Activated CD4-positive, alpha-beta memory T cell treated with anti-CD3 and anti-CD28 coated beads for 36 hours (primary cell): ENCODE measurements around the gene TLR4. TPM values are rescaled to one million over a fixed set of nuclear protein-coding genes. Genes with fewer than 3 reads are reported as not detected.

Source experiments
- CTCF ChIA-PET: fragments of 350-600 bp; sonication (Branson Sonifier 250); formaldehyde crosslinking; loops from one replicate; lab custom pipeline; 2021; ENCODE audit warnings: antibody characterized with exemption, inconsistent platforms; lab: Charles Lee
- POLR2A ChIA-PET: fragments of 350-600 bp; sonication (Branson Sonifier 250); formaldehyde crosslinking; loops from one replicate; lab custom pipeline; 2021; ENCODE audit warnings: antibody characterized with exemption; lab: Charles Lee
- DNase-seq: peaks from one replicate; pipeline ENCODE4 v3.0.0-alpha.2; 2020
- H3K27ac Mint-ChIP-seq: one replicate; pipeline ENCODE4 v1.8.0; 2021; ENCODE audit warnings: mixed read lengths
- H3K27me3 Mint-ChIP-seq: one replicate; pipeline ENCODE4 v1.8.0; 2021; ENCODE audit warnings: mixed read lengths
- H3K36me3 Mint-ChIP-seq: one replicate; pipeline ENCODE4 v1.8.0; 2021; ENCODE audit warnings: mixed read lengths
- H3K4me1 Mint-ChIP-seq: one replicate; pipeline ENCODE4 v1.8.0; 2021; ENCODE audit warnings: low read depth, mixed read lengths
- H3K4me3 Mint-ChIP-seq: one replicate; pipeline ENCODE4 v1.8.0; 2021; ENCODE audit warnings: mild to moderate bottlenecking, mixed read lengths
- H3K9me3 Mint-ChIP-seq: one replicate; pipeline ENCODE4 v1.8.0; 2021; ENCODE audit warnings: mixed read lengths
- intact Hi-C: fragments of 100-400 bp; cut with micrococcal nuclease; formaldehyde crosslinking; loops from one replicate; pipeline ENCODE4 v1.15.1; 2023
- total RNA-seq, 2 experiments: library from RNA; stranded (reverse); gene quantifications; one replicate each; pipeline ENCODE4 v1.2.3, GENCODE V29; 2021

Gene TLR4
- total RNA-seq, 2 experiments from 2014 or later: not detected

DNA sequence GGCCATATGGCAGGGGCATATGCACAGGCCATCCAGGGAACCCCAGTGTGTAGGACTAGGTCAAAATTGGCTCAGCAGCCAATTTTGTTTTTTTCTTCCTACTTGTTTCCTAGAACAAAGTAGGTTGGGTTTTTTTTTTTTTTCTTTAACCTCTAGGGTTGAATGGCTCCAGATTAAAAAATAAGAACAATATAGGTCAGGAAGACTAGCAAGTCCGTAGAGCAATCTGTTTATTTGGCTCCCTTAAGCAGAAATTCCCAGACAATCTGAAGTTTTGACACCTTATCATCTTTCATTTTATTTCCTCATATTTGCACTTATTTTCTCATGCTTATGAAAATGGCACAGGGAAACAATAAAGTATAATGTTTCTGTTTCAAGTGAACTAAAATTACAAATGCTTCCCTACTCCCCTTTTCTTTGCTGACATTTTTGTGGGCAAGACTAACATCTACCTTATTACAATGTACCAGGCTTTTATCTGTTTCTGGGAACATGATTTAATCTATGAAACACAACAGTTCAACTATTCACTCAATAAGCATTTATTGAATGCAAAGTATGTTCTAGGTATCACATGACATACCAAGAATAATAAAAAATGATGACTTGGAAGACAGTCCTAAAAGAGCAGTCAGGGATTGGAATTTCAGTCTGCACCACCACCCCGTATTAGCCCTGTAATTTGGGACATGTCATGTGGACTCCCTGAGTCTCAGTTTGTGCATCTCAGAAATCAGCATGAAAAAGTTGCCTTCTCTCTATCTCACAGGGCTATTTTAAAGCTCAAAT lies 30.5 kb downstream of the TLR4 start:
- Mint-ChIP-seq H3K36me3 (no peaks in the 10 kb centered on the region), H3K27me3 (no peaks in the 10 kb centered on the region), H3K9me3 (no peaks in the 10 kb centered on the region), H3K27ac (no peak overlapping the region), H3K4me3 (no peak overlapping the region), H3K4me1 (no peaks in the 10 kb centered on the region)
- POLR2A ChIA-PET: no interaction called here
- DNase-seq: no peak
- intact Hi-C loops: no loop called here
- CTCF ChIA-PET: no interaction called here

DNA sequence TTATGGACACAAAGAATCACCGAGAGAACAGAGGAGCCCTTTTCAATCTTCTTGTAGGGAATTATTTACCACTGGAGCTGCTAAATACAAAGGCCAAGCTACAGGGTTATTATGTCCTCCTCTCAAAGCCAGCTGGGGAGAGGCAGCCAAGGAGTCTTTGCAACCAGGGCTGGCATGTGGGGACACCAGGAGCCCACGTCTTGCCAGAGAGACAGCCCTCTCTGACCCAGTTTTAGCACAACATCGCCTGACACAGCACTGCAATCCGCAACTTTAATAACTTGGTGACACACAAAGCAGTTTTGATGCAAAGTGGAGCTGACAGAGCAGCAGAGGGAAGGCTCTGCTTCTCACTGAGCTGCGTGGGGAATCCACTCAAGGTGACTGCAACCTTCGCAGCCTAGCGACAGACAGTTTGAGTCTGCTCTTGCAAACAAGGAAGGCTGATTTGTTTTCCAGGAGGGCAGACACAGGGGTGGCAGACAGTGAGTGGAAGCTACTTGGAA lies 33.6 kb downstream of the TLR4 start:
- POLR2A ChIA-PET: no interaction called here
- no peak overlapping the region for H3K27ac Mint-ChIP-seq
- no peak for DNase-seq
- CTCF ChIA-PET: no interaction called here
- H3K36me3 Mint-ChIP-seq: no peaks in the 10 kb centered on the region
- no peak overlapping the region for H3K4me3 Mint-ChIP-seq
- intact Hi-C loops: no loop called here
- peaks cover 2% of the 10 kb centered on the region for H3K27me3 Mint-ChIP-seq
- no peaks in the 10 kb centered on the region for H3K4me1 Mint-ChIP-seq
- no peaks in the 10 kb centered on the region for H3K9me3 Mint-ChIP-seq

DNA sequence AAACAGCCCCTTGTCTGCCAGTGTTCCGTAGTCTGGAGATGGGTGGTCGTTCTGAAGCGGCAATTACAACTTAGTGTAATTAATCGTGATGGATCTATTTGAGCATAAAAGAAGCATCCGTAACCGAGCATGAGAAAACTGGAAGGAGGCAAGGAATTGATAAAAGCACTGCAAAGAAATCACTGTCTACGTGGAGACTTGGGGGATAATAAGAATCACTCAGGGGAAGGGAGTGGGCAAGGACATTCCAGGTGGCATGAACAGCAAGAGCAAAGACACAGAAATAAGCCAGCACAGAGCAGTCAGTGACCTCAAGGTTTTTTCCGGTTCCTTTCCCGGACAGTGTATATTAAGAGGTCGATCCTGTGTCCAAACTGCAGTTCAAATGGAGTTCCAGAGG lies 35.0 kb downstream of the TLR4 start:
- no peak overlapping the region for H3K27ac Mint-ChIP-seq
- DNase-seq: no peak
- ChIA-PET CTCF (no interaction called here), POLR2A (no interaction called here)
- H3K4me1 Mint-ChIP-seq: no peaks in the 10 kb centered on the region
- H3K4me3 Mint-ChIP-seq: no peak overlapping the region
- H3K9me3 Mint-ChIP-seq: no peaks in the 10 kb centered on the region
- intact Hi-C loops: no loop called here
- peaks cover 2% of the 10 kb centered on the region for H3K27me3 Mint-ChIP-seq
- H3K36me3 Mint-ChIP-seq: no peaks in the 10 kb centered on the region

DNA sequence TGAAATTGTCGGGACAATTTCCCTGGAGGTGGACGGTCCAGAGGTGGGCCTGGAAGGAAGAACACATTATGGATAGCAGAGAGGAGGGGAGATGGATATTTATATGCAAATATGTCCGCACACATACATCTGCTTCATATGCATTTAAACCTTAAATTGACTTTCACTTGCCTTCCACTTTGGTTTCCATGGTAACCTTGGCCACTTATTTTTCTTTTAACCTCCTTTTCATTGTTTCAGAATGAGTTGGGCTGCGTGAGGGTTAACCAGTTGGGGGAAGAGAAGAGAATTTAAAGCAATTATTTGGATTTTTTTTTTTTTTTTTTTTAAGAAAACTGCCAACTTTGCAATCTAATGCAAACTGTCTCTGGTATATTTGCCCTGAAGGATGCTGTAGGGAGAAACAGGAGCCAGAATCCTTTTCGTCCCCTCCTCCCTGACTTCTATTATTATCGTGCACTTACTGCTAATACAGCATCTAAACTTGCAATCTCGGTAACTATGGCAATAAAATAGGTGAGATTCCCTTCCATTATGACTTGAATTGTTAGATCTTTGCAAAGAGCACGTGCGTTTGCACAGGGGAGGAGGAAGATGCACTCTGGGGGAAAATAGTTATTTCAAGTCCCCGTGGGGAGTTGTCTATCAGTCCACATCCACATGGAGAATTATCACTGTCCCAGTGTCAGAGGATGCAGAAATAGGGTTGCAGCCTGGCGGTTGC lies 35.6 kb downstream of the TLR4 start:
- H3K27ac Mint-ChIP-seq: no peak overlapping the region
- no peak for DNase-seq
- H3K4me3 Mint-ChIP-seq: no peak overlapping the region
- intact Hi-C loops: no loop called here
- no peaks in the 10 kb centered on the region for H3K36me3 Mint-ChIP-seq
- ChIA-PET CTCF (no interaction called here), POLR2A (no interaction called here)
- no peaks in the 10 kb centered on the region for H3K4me1 Mint-ChIP-seq
- no peaks in the 10 kb centered on the region for H3K9me3 Mint-ChIP-seq
- H3K27me3 Mint-ChIP-seq: peaks cover 4% of the 10 kb centered on the region

DNA sequence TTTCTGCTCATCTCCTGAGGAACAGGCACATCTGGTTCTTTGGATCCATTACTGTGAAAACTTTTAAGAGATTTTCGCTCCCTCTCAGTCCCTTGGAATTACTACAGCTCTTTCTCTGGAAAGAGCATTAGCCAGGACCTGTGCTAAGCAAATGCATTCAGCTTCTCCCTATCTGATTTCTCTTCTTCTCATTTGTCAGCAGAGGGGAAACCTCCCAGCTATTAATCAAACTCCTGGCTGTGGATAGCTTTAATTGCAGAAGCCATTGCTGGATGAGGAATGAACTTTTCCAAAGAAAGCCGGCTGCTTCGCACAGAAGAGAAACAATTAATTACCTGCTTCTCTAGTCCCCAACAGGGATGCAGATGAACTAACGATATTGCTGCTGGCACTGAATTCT lies 37.9 kb downstream of the TLR4 start:
- intact Hi-C loops: no loop called here
- DNase-seq: no peak
- H3K9me3 Mint-ChIP-seq: no peaks in the 10 kb centered on the region
- CTCF ChIA-PET: no interaction called here
- H3K27me3 Mint-ChIP-seq: peaks cover 18% of the 10 kb centered on the region
- no peak overlapping the region for H3K4me3 Mint-ChIP-seq
- no peaks in the 10 kb centered on the region for H3K36me3 Mint-ChIP-seq
- no peak overlapping the region for H3K27ac Mint-ChIP-seq
- POLR2A ChIA-PET: no interaction called here
- H3K4me1 Mint-ChIP-seq: peaks cover 3% of the 10 kb centered on the region

DNA sequence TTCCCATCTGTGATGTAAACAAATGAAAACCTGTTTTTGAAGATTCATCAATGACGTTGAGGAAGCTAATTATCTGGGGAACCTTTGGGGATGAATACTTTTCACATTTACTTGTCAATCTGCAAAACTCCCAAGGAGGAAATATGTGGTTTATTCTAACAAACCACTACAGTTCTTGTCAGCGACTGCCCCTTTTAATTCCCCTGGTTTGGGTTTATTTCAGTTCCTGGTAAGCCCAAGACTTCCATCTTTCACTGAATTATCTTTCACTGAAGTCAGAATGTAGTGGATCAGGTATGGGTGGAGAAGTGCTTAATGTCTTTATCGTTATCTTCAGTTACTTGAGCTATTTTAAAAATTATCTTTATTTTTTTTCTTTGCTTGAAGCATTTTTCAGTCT lies 40.2 kb downstream of the TLR4 start:
- intact Hi-C loops: no loop called here
- Mint-ChIP-seq H3K27me3 (peaks cover 23% of the 10 kb centered on the region), H3K4me3 (no peak overlapping the region), H3K9me3 (no peaks in the 10 kb centered on the region), H3K4me1 (peaks cover 3% of the 10 kb centered on the region), H3K27ac (no peak overlapping the region), H3K36me3 (no peaks in the 10 kb centered on the region)
- no peak for DNase-seq
- POLR2A ChIA-PET: no interaction called here
- CTCF ChIA-PET: no interaction called here

DNA sequence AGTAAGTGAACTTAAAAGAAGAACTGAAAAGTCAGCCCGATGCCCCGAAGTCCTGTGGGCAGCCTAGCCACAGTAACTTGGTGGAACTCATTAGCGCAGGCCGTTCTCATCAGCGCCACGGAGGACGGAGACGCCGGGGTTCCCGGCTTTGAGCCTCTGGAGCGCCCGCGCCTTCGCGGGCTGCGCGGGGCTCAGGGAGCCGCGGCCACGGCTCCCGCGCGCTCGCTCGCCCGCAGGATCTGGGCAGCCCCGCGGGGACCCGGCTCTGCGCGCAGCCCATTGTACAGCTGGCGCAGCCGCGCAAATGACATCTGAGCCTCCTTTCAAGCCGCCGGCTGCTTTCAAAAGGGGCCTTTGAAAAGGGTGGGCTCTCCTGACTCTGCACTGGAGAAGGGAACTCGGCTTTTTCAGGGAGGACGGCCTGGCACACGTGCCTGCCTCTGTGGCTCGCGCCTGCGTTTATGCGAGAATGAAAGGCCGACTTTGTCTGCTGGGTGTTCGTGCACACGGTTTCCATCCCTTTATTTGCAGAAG lies 40.7 kb downstream of the TLR4 start:
- H3K36me3 Mint-ChIP-seq: no peaks in the 10 kb centered on the region
- intact Hi-C loops: no loop called here
- no peak overlapping the region for H3K4me3 Mint-ChIP-seq
- POLR2A ChIA-PET: no interaction called here
- peaks cover 23% of the 10 kb centered on the region for H3K27me3 Mint-ChIP-seq
- DNase-seq: no peak
- H3K27ac Mint-ChIP-seq: no peak overlapping the region
- no peaks in the 10 kb centered on the region for H3K9me3 Mint-ChIP-seq
- CTCF ChIA-PET: no interaction called here
- H3K4me1 Mint-ChIP-seq: peaks cover 3% of the 10 kb centered on the region

DNA sequence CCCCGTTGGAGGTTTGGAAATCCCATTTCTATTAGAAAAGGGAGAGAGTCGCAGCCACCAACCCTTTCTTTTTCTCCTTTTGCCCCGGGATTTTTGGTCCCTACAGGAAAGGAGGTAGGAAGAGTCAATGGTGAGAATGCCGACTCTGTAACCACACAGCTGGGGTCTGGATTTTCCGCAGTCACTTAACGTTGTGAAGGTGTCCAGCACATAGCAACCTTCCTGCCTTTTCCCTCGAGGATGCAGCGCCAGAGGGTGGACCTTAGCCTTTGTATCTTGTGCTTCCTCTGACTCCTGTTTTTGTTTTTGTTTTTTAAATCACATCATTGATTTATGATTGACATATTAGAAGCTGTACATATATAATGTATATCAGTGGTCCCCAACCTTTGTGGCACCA lies 41.4 kb downstream of the TLR4 start:
- ChIA-PET CTCF (no interaction called here), POLR2A (no interaction called here)
- intact Hi-C loops: no loop called here
- H3K9me3 Mint-ChIP-seq: no peaks in the 10 kb centered on the region
- peaks cover 23% of the 10 kb centered on the region for H3K27me3 Mint-ChIP-seq
- H3K4me3 Mint-ChIP-seq: no peak overlapping the region
- H3K27ac Mint-ChIP-seq: no peak overlapping the region
- H3K36me3 Mint-ChIP-seq: no peaks in the 10 kb centered on the region
- H3K4me1 Mint-ChIP-seq: peaks cover 3% of the 10 kb centered on the region
- no peak for DNase-seq

DNA sequence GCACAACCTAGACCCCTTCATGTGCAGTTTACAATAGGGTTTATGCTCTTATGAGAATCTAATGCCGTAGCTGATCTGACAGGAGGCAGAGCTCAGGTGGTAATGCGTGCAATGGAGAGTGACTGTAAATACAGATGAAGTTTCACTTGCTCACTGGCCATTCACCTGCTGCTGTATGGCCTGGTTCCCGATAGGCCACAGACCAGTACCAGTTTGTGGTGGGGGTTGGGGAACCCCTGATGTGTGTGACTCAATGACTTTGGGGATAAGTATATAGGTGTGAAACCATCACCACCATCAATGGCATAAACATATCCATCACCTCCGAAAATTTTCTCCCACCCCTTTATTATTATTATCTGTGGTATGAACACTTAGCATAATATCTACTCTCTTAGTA lies 42.1 kb downstream of the TLR4 start:
- Mint-ChIP-seq H3K36me3 (no peaks in the 10 kb centered on the region), H3K4me3 (no peak overlapping the region), H3K27ac (no peak overlapping the region), H3K9me3 (no peaks in the 10 kb centered on the region), H3K4me1 (peaks cover 3% of the 10 kb centered on the region), H3K27me3 (peaks cover 22% of the 10 kb centered on the region)
- ChIA-PET CTCF (no interaction called here), POLR2A (no interaction called here)
- intact Hi-C loops: no loop called here
- no peak for DNase-seq

DNA sequence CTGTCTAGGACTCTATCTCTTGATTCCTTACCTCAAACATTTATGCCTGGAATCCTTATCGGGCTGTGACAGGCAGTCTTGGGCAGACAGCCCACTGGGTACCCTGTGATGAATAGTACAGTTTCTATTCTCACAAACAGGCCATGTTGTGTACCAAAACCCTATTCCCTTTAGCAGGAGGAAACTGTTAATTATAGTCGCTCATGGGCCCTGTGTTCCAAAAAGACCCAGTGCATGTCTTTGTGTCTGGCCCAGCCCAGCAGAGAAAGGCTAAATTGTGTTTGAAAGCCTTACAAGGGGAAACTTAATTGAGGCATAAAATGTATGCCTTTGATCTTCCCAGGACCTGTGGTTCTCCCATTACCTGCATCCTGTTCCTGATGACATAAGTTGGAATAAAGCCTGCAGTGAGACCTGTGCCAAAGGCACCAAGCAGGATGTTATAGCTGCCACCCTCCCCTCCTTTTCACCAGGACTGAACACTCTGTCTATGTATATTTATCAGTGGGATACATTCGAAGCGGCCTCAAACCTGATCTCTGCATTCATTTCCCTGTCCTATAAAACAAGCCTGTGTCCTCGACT lies 43.3 kb downstream of the TLR4 start:
- peaks cover 3% of the 10 kb centered on the region for H3K4me1 Mint-ChIP-seq
- H3K27me3 Mint-ChIP-seq: peaks cover 20% of the 10 kb centered on the region
- no peak for DNase-seq
- no peak overlapping the region for H3K4me3 Mint-ChIP-seq
- ChIA-PET POLR2A (no interaction called here), CTCF (no interaction called here)
- H3K27ac Mint-ChIP-seq: no peak overlapping the region
- H3K9me3 Mint-ChIP-seq: no peaks in the 10 kb centered on the region
- no peaks in the 10 kb centered on the region for H3K36me3 Mint-ChIP-seq
- intact Hi-C loops: no loop called here

DNA sequence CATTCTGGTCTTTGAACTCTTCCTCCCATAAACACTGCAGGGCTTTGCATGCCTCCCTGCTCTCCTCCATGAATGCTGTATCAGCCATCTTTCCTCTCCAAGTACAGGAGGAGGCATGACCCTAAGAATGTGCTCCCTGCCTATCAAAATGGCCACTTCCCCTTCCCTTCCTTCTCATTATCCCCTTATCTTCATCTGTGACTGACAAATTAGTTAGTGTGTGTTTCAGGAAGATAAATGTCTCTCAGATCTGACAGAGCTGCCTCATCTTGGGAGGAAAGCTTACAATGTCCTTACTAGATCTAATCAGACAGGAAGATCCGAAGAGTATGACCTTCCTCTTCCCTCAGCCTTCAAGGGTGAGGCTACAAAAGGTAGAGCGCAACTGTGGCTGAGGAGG lies 46.2 kb downstream of the TLR4 start:
- Mint-ChIP-seq H3K27me3 (peaks cover 20% of the 10 kb centered on the region), H3K4me1 (no peaks in the 10 kb centered on the region), H3K27ac (no peak overlapping the region), H3K9me3 (no peaks in the 10 kb centered on the region), H3K36me3 (no peaks in the 10 kb centered on the region), H3K4me3 (no peak overlapping the region)
- ChIA-PET CTCF (no interaction called here), POLR2A (no interaction called here)
- DNase-seq: no peak
- intact Hi-C loops: no loop called here

DNA sequence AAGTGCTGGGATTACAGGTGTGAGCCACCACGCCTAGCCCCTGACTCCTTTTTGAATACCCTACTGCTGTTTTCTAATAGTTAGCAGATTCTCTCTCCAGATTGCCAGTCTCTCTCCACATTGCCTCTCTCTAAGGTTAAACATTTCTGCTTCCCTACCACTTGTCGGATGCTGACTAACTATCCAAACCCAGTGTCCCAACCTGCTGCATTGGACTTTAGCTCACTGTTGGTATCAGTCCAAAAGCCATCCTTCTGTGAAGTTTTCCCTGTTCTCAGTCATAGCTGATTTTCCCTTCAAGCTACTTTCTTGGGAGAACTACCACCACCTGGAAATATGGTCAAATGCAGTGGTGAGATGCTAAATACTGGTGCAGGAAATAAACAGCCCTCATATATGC lies 48.7 kb downstream of the TLR4 start:
- Mint-ChIP-seq H3K9me3 (no peaks in the 10 kb centered on the region), H3K36me3 (no peaks in the 10 kb centered on the region), H3K4me1 (no peaks in the 10 kb centered on the region), H3K27me3 (peaks cover 9% of the 10 kb centered on the region), H3K4me3 (no peak overlapping the region), H3K27ac (no peak overlapping the region)
- no peak for DNase-seq
- ChIA-PET CTCF (no interaction called here), POLR2A (no interaction called here)
- intact Hi-C loops: no loop called here
